Raji (cell line): ENCODE measurements around the gene EFCAB6.

ENCODE experiments used
- POLR2A ChIP-seq: IDR thresholded peaks from 2 replicates; pipeline ENCODE4 v1.6.1; 2011; ENCODE audit warnings: low read depth, low read length, control low read depth; ENCODE audit not compliant: insufficient read depth

EFCAB6 gene

DNA sequence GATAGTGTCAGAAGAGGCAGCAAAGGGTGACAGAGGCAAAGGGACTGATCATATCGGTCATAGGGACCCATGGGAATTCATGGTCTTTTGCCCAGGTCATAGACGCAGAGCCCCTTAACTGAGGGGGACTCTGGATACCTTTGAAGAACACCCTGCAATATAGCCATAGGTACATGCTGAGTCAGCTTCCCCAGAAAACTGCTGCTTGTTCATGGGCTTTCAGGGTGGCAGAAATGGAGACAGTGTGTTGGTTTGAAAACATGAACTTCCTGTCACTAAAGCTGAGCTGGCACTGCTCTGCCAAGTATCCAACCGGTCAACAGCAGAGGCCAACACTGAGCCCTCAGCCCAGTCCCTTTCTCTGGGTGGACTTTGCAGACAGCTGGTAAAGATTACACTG lies 114.2 kb downstream of the EFCAB6 start:
- TF ChIP-seq POLR2A: no peak

DNA sequence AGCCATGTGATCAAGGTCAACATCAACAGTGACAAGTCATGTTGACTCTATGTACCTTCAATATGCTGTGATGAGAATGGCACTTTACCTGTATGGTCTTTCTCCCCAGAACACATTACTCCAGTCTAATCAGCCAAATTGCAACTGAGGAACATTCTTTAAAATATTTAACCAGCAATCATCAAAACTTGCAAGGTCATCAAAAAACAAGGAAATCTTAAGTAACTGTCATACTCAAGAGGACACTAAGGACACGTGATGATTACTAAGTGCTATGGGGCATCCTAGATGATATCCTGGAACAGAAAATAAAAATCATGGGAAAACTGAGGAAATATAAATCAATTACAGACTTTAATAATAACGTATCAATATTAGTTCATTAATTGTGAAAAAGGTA lies 118.9 kb downstream of the EFCAB6 start:
- TF ChIP-seq POLR2A: no peak

DNA sequence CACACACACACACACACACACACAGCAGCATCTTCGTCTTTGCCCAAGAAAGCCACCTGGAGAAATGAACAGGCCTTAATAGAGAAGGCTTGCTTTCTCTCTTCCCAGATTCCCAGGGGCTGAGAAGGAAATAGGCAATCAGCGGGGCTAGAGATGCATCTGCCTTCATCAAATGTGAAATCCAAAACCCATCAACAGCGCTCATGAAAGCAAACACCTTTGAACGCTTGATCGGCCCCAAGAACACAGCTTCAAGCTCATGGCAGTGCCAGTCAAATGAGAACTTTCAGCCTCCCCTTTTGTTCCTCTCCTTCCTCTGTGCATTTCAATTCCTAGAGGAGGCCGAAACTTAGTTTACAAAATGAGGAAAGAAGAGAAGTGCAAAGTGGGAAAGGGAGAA lies 122.7 kb downstream of the EFCAB6 start:
- TF ChIP-seq POLR2A: no peak

DNA sequence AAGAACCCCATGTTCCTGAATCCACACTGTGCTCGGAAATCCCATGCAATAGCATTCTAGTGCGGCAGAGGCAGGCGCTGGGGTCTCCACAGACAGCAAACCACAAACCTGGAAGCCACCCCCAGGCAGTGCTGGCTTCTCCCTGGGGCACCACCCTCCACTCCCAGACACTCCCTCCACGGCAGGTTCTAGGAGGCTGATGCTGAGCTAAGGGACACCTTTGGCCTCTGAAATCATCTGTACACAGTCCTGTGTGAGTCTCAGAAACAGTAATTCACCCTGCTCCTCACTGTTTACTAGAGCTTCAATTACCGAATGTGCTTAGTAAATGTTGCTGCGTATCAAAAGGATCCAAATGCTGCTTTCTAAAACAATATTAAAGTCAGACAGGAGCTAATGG lies 129.3 kb downstream of the EFCAB6 start:
- TF ChIP-seq POLR2A: no peak

DNA sequence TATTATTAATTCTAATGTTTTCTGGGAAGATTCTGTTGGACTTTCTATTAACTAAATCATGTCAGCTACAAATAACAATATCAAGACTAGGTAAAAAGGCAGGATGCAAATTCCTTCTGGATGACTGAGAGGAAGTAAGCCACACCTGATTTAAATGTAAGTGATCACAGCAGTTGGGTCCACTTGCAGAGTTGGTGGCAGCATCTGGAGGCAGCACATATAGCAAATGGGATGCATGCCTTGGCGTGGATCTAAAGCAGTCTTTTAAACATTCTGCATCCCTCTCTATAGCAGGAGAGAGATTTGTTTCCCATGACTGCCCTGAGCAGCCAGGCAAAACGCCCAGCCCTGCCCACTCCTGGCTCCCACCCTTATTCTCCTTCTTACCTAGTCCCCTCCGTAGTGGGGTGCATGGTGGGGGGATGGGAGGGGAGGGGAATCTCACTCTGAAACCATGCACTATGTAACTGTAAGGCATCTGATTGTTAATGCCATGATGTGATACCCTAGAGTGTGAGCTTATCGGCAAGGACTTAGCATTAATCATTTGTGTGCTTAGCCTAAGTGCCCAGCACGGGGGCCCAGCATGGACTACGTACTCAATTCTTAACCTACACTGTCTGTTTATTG lies 130.3 kb downstream of the EFCAB6 start:
- TF ChIP-seq POLR2A: no peak

DNA sequence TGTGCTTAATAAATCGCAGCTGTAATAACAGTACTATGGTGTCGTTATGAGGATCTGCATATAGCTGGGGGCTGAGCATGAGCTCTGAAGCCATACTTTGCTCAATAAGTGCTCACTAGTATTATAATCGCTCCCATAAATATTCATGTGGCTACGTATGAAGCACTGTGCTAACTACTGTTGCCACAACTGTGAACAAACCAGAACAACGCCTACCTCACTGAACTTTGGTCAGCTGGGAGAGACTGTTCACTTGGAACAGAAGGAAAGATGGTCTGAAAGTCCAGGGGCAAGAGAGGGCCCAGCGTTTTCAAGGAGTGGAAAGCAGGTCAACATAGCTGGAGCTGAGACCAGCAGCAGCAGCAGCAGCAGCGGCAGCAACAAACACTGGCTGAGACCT lies 141.6 kb downstream of the EFCAB6 start:
- TF ChIP-seq POLR2A: no peak

DNA sequence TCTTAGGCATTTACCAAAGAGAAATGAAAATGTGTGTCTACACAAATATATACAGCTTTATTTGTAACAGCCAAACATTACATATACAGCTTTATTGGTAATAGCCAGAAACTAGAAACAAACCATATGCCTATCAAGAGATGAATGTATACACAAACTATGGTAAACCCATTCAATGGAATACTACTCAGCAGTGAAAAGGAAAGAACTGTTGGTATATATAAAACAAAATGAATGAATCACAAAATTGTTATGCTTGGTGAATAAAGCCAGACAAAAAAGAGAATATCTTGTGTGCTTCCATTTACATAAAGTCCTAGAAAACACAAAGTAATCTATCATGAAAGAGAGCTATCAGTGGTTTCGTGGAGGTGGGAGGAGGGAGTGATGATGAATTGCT lies 142.9 kb downstream of the EFCAB6 start:
- no peak for TF ChIP-seq POLR2A

DNA sequence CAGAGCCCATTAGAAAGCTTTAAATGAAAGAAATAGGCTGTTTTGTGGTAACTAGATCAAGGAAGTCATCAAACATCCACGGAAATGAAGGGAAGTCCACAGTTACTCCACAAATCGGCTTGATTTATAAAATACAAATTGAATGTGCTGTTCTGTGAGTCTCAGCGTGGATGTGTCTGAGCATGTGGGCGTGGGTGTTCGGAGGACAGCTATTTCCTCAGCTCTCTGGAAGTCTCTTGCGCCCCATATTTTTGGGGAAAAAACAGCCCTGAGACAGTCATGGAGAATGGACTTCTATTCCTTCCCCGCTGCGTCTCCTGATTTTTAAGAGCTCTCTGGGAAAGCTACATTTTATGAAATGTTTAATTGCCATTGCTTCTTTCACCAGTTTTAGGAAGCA lies 144.4 kb downstream of the EFCAB6 start:
- TF ChIP-seq POLR2A: no peak

DNA sequence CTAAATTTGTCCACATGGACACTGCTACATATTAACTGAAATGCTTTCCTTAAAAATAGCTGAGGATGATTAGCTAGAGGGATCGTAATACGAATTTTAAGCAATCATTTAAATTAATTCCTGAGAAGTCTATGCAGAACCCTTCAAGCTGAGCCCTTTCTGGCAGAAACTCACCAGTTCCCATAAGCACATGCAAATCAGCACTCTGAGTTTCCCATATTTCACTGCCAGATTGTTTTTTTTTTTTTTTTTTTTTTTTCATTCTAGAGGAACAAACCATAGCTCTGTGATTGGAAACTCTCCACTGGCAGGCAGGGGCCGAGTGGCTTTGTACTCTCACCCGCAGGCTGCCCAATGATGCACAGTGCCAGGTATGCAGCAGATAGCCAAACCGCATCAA lies 145.6 kb downstream of the EFCAB6 start:
- no peak for TF ChIP-seq POLR2A

DNA sequence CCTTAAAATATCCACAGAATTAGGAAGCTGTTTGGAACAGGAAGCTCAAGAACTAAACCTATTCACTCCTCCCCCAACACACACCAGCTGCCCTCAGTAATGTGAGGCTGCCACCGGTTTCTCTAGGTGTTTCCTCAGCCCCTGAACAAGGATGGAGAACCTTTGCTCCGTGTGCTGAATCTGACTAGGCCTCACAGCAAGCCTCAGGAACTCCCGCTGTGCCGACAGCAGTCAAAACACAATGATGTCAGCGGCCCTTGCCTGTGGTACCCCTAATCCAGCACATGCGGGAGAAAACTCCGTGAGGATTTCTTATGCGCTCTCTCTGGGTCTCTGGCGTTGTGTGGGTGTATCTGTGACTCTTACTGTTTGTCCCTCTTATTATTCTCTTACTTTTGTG lies 153.3 kb downstream of the EFCAB6 start:
- no peak for TF ChIP-seq POLR2A

DNA sequence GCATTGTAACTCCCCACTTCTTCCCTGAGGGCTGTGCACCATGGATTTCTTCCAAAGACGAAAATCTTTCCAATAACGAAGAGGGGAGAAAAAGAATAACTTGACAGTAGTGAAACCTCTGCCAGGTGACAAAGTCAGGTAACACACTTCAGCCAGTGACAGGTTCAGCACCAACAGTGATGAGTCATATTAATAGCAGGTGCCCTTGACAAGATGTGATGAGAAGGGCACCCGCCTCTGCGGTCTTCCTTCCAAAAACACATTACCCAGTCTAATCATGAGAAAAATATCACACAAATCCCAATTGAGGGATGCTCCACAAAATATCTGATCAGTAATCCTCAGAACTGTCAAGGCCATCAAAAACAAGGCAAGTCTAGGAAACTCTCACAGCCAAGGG lies 157.8 kb downstream of the EFCAB6 start:
- TF ChIP-seq POLR2A: no peak

DNA sequence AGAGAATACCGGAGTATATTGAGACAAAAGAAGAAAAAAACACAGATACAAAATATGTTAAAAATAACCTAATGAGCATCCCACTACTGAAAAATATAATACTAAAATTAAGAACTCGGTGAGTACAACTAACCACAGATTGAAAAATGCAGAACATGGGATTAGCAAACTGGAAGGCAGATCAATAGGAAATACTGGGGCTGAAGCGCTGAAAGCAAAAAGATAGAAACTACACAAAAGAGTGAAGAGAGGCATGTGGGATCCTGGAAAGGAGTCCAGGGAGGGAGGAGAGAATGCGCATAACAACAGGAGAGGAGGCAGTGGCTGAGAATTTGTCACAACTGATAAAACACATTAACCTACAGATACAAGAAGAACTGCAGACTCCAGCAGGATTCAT lies 159.3 kb downstream of the EFCAB6 start:
- no peak for TF ChIP-seq POLR2A

DNA sequence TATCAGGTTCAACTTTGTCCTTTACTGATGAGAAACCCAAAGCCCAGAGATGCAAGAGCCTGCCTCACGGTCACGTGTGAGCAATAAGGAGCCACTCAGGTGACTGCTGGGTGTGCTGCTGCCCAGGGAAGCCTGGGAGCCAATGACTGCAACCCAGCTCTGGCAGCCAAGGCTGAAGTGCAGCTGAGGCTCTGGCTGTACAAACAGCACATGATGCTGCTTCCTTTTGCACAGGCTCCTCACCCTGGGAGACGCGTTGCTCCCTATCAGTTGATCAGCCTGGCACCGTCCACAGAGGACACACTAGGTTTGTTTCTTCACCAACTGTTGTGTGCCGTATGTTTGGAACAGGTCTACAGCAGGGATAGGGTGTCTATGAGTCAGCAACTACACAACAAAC lies 168.7 kb downstream of the EFCAB6 start:
- no peak for TF ChIP-seq POLR2A

DNA sequence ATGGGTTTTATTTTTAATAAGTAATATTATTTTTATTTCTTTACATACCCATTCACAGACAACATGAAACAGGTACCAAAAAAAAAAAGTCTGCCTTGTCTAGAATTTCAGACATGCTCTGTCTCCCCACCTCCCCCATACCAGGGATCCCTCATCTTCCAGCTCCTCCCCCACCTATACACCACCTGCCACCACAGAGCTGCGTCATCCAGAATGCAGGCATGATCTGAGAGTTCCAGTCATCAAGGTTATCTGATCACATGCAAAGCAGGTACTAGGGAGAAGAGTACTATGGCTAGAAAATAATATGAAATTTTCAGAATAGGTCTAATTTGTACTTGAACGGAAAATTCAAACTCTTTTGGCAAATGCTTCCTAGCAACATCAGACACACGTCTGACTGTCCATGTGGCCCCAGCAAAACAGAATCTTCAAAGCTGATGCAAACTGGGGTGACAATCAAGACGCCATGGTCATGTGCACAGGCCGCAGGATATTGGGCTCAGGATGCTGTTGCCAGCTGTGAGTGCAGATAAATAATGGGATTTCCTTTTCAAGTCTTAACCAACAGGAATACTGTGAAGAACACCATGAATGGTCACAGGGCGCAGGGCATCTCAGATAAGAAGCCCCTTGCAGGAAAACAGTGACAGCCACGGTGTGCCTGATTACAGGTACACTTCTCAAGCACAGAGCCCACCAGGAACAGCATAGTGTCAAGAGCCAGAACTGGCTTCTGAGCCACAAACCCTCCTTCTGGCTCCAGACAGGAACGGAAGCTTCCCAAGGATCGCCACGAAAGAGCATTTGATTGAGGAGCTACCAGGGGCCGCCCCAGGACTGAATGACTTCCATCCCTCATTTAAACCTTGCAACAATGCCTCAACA lies 169.5 kb downstream of the EFCAB6 start:
- TF ChIP-seq POLR2A: no peak

DNA sequence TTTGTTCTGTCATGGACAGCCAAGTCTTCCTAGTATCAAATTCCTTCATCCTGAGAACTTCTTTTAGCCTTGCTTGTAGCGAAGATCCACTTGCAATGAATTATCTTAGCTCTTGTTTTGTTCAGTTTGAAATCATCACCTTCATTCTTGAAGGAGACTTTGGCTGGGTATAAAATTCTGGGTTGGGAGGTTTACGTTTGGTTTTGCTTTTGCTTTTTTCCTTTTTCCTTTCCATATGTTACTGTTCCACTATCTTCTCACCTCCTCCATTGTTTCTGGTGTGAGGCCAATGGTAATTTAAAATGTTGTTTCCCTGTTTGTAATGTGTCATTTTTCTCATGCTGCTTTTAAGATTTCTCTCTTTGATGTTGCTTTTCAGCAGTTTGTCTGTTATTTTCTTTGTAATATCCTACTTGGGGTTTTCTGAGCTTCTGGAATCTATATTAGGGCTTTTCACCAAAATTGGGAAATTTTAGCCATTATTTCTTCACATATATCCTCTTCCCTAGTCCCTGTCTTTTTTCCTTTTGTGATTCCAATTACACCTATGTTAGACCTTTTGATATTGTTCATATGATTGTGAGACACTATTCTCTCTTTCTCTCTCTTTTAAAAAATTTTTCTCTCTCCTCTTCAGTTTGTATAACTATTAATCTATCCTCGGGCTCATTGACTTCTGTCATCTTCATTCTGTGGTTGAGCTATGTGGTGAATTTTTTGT lies 172.7 kb downstream of the EFCAB6 start:
- no peak for TF ChIP-seq POLR2A
